Measurements from ENCODE around the gene PROM1.
A peak's percentile ranks its signal among the peaks of the same experiment; 100 is the strongest.

The PROM1 gene

GRCh38 chr4:16110199-16110598 is 26.4 kb upstream of the PROM1 start:
- DNase-seq: no peak

- DNase-seq: no peak
These were observed 25.4 kb upstream of the PROM1 start for GRCh38 chr4:16109256-16109655.

- DNase-seq: no peak
These were observed 23.1 kb upstream of the PROM1 start for GRCh38 chr4:16106956-16107355.

GRCh38 chr4:16104520-16104919 is 20.7 kb upstream of the PROM1 start:
- DNase-seq: no peak

GRCh38 chr4:16102356-16102755 is 18.5 kb upstream of the PROM1 start:
- no peak for DNase-seq

- DNase-seq: no peak
These were observed 17.0 kb upstream of the PROM1 start for GRCh38 chr4:16100833-16101232.

GRCh38 chr4:16092682-16093319 is 9.0 kb upstream of the PROM1 start:
- DNase-seq: no peak

GRCh38 chr4:16090096-16090705 is 6.4 kb upstream of the PROM1 start:
- DNase-seq: no peak

GRCh38 chr4:16089156-16089555 is 5.3 kb upstream of the PROM1 start:
- DNase-seq: no peak

- no peak for DNase-seq
These were observed 4.8 kb upstream of the PROM1 start for GRCh38 chr4:16088601-16089000.

- no peak for DNase-seq
These were observed 2.0 kb upstream of the PROM1 start for GRCh38 chr4:16085822-16086221.

- DNase-seq: peak in 1 of 4 experiments; percentile 2
These were observed 1.2 kb downstream of the PROM1 start for GRCh38 chr4:16082426-16083240.

- DNase-seq: no peak
These were observed 1.8 kb downstream of the PROM1 start for GRCh38 chr4:16082041-16082425.

- no peak for DNase-seq
These were observed 4.8 kb downstream of the PROM1 start for GRCh38 chr4:16079046-16079445.

- DNase-seq: no peak
These were observed 5.5 kb downstream of the PROM1 start for GRCh38 chr4:16078195-16078760.

GRCh38 chr4:16077786-16078185 is 6.0 kb downstream of the PROM1 start:
- no peak for DNase-seq

- no peak for DNase-seq
These were observed 7.7 kb downstream of the PROM1 start for GRCh38 chr4:16075975-16076757.

GRCh38 chr4:16075061-16075460 is 8.8 kb downstream of the PROM1 start:
- no peak for DNase-seq

GRCh38 chr4:16072168-16072567 is 11.7 kb downstream of the PROM1 start:
- no peak for DNase-seq

GRCh38 chr4:16070203-16070602 is 13.6 kb downstream of the PROM1 start:
- no peak for DNase-seq

- DNase-seq: no peak
These were observed 16.3 kb downstream of the PROM1 start for GRCh38 chr4:16067515-16067914.

- no peak for DNase-seq
These were observed 17.2 kb downstream of the PROM1 start for GRCh38 chr4:16066586-16067128.

- DNase-seq: no peak
These were observed 18.8 kb downstream of the PROM1 start for GRCh38 chr4:16065066-16065465.
